Endothelial cell of umbilical vein (primary cell): Measurements from ENCODE around the gene DPY30.

Experiments used
- CTCF ChIP-seq, 2 donors: IDR thresholded peaks; 1 replicate in 1 of 2; 2 replicates in 1 of 2; pipeline ENCODE4 v1.5.1; 2011; ENCODE audit warnings: low read length in 2 of 2, mild to moderate bottlenecking in 2 of 2, moderate library complexity in 2 of 2, control low read depth in 1 of 2, inconsistent platforms in 1 of 2, low read depth in 1 of 2; ENCODE audit not compliant: insufficient read depth in 1 of 2; ENCODE audit errors: extremely low read depth in 1 of 2
- POLR2A ChIP-seq: IDR thresholded peaks from 2 replicates; pipeline ENCODE4 v1.6.1; 2012; ENCODE audit warnings: low read depth, mild to moderate bottlenecking, control low read depth, low read length
- TF ChIP-seq, protein P1 (sequence below): IDR thresholded peaks from 2 replicates; pipeline ENCODE4 v1.6.1; 2011; ENCODE audit not compliant: insufficient read depth, insufficient read length

DNA sequence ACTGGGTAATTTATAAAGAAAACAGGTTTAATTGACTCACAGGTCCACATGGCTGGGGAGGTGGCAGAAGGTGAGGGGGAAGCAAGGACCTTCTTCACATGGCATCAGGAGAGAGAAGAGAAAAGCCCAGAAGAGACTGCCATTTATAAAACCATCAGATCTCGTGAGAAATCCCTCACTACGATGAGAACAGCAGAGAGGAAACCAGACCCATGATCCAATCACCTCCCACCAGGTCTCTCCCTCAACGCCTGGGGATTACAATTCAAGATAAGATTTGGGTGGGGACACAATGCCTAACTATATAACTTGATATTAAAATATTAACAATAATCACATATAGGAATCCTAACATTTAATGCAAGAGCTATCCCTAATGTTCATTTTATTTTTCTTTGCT, 60.6 kb downstream of the DPY30 start:
- no peak for TF ChIP-seq CTCF (IDR thresholded peaks at IDR 0.05; ENCODE audit: extremely low read depth in 1 of 2, insufficient read depth in 1 of 2, low read depth in 1 of 2, low read length in 2 of 2)
- TF ChIP-seq POLR2A: no peak
- TF ChIP-seq, protein P1, sequence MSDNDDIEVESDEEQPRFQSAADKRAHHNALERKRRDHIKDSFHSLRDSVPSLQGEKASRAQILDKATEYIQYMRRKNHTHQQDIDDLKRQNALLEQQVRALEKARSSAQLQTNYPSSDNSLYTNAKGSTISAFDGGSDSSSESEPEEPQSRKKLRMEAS: no peak
